GM12878 (cell line): ENCODE results near the gene RGR. TPM values are rescaled to one million over a fixed set of nuclear protein-coding genes. Genes with fewer than 3 reads are reported as not detected.

ENCODE experiments used
- ATAC-seq: fragments of 200-7000 bp; cut with Tn5 transposase; 3 replicates; pipeline ENCODE4 v1.9.1; 2020; ENCODE audit warnings: mild to moderate bottlenecking, moderate library complexity
- BruUV-seq: library from RNA; stranded (reverse); fragments of 400-500 nt; replicated peaks from 2 replicates; lab custom pipeline; 2021; lab: Mats Ljungman, UMichigan
- CTCF ChIA-PET: fragments of 300-600 bp; sonication (Branson Sonifier 250); formaldehyde crosslinking; extraction: SDS; loops from one replicate; lab custom pipeline; 2021; ENCODE audit warnings: inconsistent platforms; lab: Yijun Ruan, JAX
- POLR2A ChIA-PET: fragments of 350-600 bp; formaldehyde crosslinking; extraction: SDS; loops from one replicate; lab custom pipeline; 2021; ENCODE audit warnings: inconsistent platforms; lab: Charles Lee
- RAD21 ChIA-PET: fragments of 300-600 bp; sonication (Branson Sonifier 250); formaldehyde crosslinking; loops from one replicate; lab custom pipeline; 2023; ENCODE audit warnings: antibody characterized with exemption; ENCODE audit not compliant: unreplicated experiment; lab: Charles Lee
- SMC1A ChIA-PET: fragments of 300-600 bp; sonication (Branson Sonifier 250); formaldehyde crosslinking; loops from one replicate; lab custom pipeline; 2023; ENCODE audit not compliant: unreplicated experiment, uncharacterized antibody; lab: Charles Lee
- DNase-seq: peaks from one replicate; pipeline ENCODE4 v3.0.0-alpha.2; 2011; ENCODE audit warnings: low read depth, low spot score
- FAIRE-seq: peaks from 3 replicates; lab custom pipeline; 2011; peaks lifted over from hg19 to GRCh38; lab: Jason Lieb, UNC
- H2AFZ ChIP-seq: 2 replicates; pipeline ENCODE4 v1.6.0; 2011; ENCODE audit warnings: low read depth, low read length, control low read depth; ENCODE audit not compliant: control insufficient read depth
- H3K27ac ChIP-seq: 2 replicates; pipeline ENCODE4 v1.5.1; 2011; ENCODE audit warnings: control low read depth; ENCODE audit not compliant: control insufficient read depth, insufficient read depth
- H3K27me3 ChIP-seq, 2 experiments: replicated peaks in 1 of 2; 2 replicates each; pipeline versions ENCODE4 v1.6.0 to v1.6.1; 2011; ENCODE audit warnings: low read length in 1 of 2; ENCODE audit not compliant: control insufficient read depth in 2 of 2, insufficient read depth in 2 of 2
- H3K36me3 ChIP-seq, 2 experiments: 2 replicates each; pipeline ENCODE4 v1.5.1; 2011; ENCODE audit warnings: low read length in 1 of 2; ENCODE audit not compliant: control insufficient read depth in 2 of 2, insufficient read depth in 2 of 2
- H3K4me1 ChIP-seq: 2 replicates; pipeline ENCODE4 v1.6.1; 2011; ENCODE audit warnings: mild to moderate bottlenecking, low read length, moderate library complexity, mixed read lengths; ENCODE audit not compliant: control insufficient read depth, insufficient read depth
- H3K4me2 ChIP-seq: 2 replicates; pipeline ENCODE4 v1.6.0; 2011; ENCODE audit warnings: control low read depth; ENCODE audit not compliant: control insufficient read depth, insufficient read depth
- H3K4me3 ChIP-seq: fragments of 200-600 bp; sonication (generic); 2 replicates; pipeline ENCODE4 v1.5.1; 2016
- H3K79me2 ChIP-seq: 2 replicates; pipeline ENCODE4 v1.6.0; 2011; ENCODE audit warnings: low read length; ENCODE audit not compliant: control insufficient read depth, insufficient read depth
- H3K9ac ChIP-seq: 2 replicates; pipeline ENCODE4 v1.8.0; 2011; ENCODE audit warnings: low read length, control low read depth, mixed read lengths; ENCODE audit not compliant: control insufficient read depth, insufficient read depth
- H3K9me3 ChIP-seq: replicated peaks from 3 replicates; pipeline ENCODE4 v1.5.1; 2011; ENCODE audit warnings: mild to moderate bottlenecking, low read length; ENCODE audit not compliant: control insufficient read depth, insufficient read depth
- H4K20me1 ChIP-seq: 2 replicates; pipeline ENCODE4 v1.6.0; 2011; ENCODE audit not compliant: control insufficient read depth, insufficient read depth
- BMI1 ChIP-seq: fragments of 450-650 bp; IDR thresholded peaks from 2 replicates; pipeline ENCODE4 v1.6.1; 2016; ENCODE audit warnings: mild to moderate bottlenecking, moderate library complexity, borderline replicate concordance
- CBX5 ChIP-seq: sonication (generic); IDR thresholded peaks from 2 replicates; pipeline ENCODE4 v1.6.1; 2016; ENCODE audit warnings: low read depth, moderate library complexity, mild to moderate bottlenecking, inconsistent platforms
- LARP7 ChIP-seq: fragments of 450-650 bp; IDR thresholded peaks from 2 replicates; pipeline ENCODE4 v1.6.1; 2017; ENCODE audit warnings: mild to moderate bottlenecking
- MEF2B ChIP-seq: fragments of 450-650 bp; IDR thresholded peaks from 2 replicates; pipeline ENCODE4 v1.6.1; 2018; ENCODE audit warnings: mild to moderate bottlenecking, moderate library complexity; ENCODE audit not compliant: partially characterized antibody, poor library complexity, severe bottlenecking
- MTA2 ChIP-seq: fragments of 450-650 bp; IDR thresholded peaks from 2 replicates; pipeline ENCODE4 v1.6.1; 2016; ENCODE audit warnings: low read depth, mild to moderate bottlenecking, moderate library complexity
- MTA3 ChIP-seq: IDR thresholded peaks from 2 replicates; pipeline ENCODE4 v1.6.1; 2012; ENCODE audit warnings: low read length, inconsistent platforms, borderline replicate concordance
- MYB ChIP-seq: fragments of 150-350 bp; IDR thresholded peaks from 2 replicates; pipeline ENCODE4 v1.6.1; 2014; ENCODE audit warnings: mild to moderate bottlenecking, low read depth, low read length, borderline replicate concordance
- NFIC ChIP-seq: IDR thresholded peaks from 2 replicates; pipeline ENCODE4 v1.6.1; 2012; ENCODE audit warnings: low read depth, mild to moderate bottlenecking, inconsistent platforms, low read length, moderate library complexity
- RUNX3 ChIP-seq: IDR thresholded peaks from 2 replicates; pipeline ENCODE4 v1.6.1; 2012; ENCODE audit warnings: low read length, inconsistent platforms
- SIN3A ChIP-seq: IDR thresholded peaks from 2 replicates; pipeline ENCODE4 v1.6.1; 2012; ENCODE audit warnings: low read depth, low read length, improper control_type of control experiment
- TCF12 ChIP-seq: IDR thresholded peaks from 2 replicates; pipeline ENCODE4 v1.6.1; 2011; ENCODE audit warnings: low read depth, mild to moderate bottlenecking, low read length
- ZNF217 ChIP-seq: fragments of 450-650 bp; IDR thresholded peaks from 2 replicates; pipeline ENCODE4 v1.6.1; 2017; ENCODE audit warnings: antibody characterized with exemption, mild to moderate bottlenecking
- ZZZ3 ChIP-seq: IDR thresholded peaks from 2 replicates; pipeline ENCODE4 v1.6.1; 2011; ENCODE audit warnings: low read depth; ENCODE audit not compliant: control insufficient read depth, insufficient read length
- WGBS: methylation state at CpG from one replicate; pipeline ENCODE4 v1.1.6; 2016; ENCODE audit warnings: low lambda C conversion rate; ENCODE audit not compliant: insufficient replicate concordance, insufficient coverage; ENCODE audit errors: missing lambda C conversion rate; 5-methylcytosine and 5-hydroxymethylcytosine counted together
- in situ Hi-C: fragments of 300-500 bp; cut with MboI; formaldehyde crosslinking; loops from 9 replicates; pipeline ENCODE4 v1.14.3; 2018; ENCODE audit warnings: mixed read lengths
- intact Hi-C: fragments of 100-400 bp; cut with micrococcal nuclease; formaldehyde crosslinking; loops from one replicate; pipeline ENCODE4 v1.14.2; 2022; ENCODE audit not compliant: unreplicated experiment
- polyA plus RNA-seq, 11 experiments: library from polyadenylated mRNA; depleted of rRNA in 4 of 11; unstranded in 6 of 11; stranded (reverse) in 5 of 11; fragments of >200 nt; fragmentation: Nextera tagmentation in 4 of 11; fragmentation: Illumina TruSeq in 1 of 11; extraction: Ambion mirVana in 4 of 11; extraction: Trizol in 1 of 11; gene quantifications; 1 replicate in 1 of 11; 2 replicates in 10 of 11; pipeline versions ENCODE4 v1.2.1 to v1.2.3, GENCODE V29; 2011 to 2016; ENCODE audit warnings: inconsistent platforms in 2 of 11, missing spikeins in 2 of 11, low read depth in 1 of 11
- total RNA-seq, 4 experiments: library from RNA; depleted of rRNA in 3 of 4; stranded (reverse); fragments of >200 nt in 3 of 4; fragmentation: Illumina TruSeq in 1 of 4; extraction: Trizol in 1 of 4; gene quantifications; 2 replicates each; pipeline versions ENCODE4 v1.2.1 to v1.2.3, GENCODE V29; 2013 to 2021
- TF ChIP-seq, protein P1 (sequence below): fragments of 450-650 bp; IDR thresholded peaks from 2 replicates; pipeline ENCODE4 v1.6.1; 2016; ENCODE audit warnings: mild to moderate bottlenecking, moderate library complexity, borderline replicate concordance
- TF ChIP-seq, protein P2 (sequence below): fragments of 450-650 bp; formaldehyde crosslinking; IDR thresholded peaks from 2 replicates; pipeline ENCODE4 v1.5.0; 2022; ENCODE audit warnings: mild to moderate bottlenecking, missing genetic modification characterization
- TF ChIP-seq, protein P3 (sequence below): IDR thresholded peaks from 2 replicates; pipeline ENCODE4 v1.6.1; 2011; ENCODE audit warnings: low read depth, low read length, improper control_type of control experiment, borderline replicate concordance

RGR gene
- total and polyA plus RNA-seq, 10 of the 15 experiments (the other 5 are each of a cell fraction or from before 2014, with no cell fraction given) = not detected

DNA sequence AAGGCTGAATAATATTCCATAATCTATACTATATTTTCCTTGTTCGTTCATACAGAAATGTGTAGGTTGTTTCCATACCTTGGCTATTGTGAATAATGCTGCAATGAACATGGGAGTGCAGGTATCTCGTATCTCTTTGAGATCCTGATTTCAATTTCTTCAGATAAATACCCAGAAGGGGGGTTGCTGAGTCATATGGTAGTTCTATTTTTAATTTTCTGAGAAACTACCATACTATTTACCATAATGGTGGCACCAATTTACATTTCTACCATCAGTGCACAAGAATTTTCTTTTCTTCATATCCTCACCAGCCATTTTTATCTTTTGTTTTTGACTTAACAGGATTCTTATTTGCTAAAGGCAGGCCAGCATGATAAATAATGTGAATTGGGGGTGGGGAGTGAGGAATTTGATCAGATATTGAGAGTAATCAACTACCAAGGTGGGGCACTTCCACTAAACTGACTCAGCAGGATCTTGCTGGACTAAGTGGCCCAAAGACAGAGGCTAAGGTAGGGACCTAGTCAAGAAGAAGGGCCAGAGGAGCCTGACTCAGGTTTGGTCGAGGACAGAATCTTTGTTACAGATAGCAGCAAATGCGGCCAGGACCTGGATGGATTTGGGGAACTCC lies 62.0 kb downstream of the RGR start:
- Histone ChIP-seq H4K20me1 (no peaks in the 10 kb centered on the region), H3K4me3 (no peak overlapping the region), H3K9me3 (no peaks in the 10 kb centered on the region; the same call in 2 of the 3 replicates), H3K4me2 (no peak overlapping the region), H3K9ac (no peak overlapping the region), H3K27me3 (no peaks in the 10 kb centered on the region; a peak in 1 of 4 replicates), H2AFZ (no peak overlapping the region), H3K4me1 (peaks cover 18% of the 10 kb centered on the region), H3K36me3 (no peaks in the 10 kb centered on the region), H3K79me2 (no peaks in the 10 kb centered on the region), H3K27ac (no peak overlapping the region)
- FAIRE-seq (no peak), DNase-seq (no peak), ATAC-seq (no peak)
- TF ChIP-seq, protein P1, sequence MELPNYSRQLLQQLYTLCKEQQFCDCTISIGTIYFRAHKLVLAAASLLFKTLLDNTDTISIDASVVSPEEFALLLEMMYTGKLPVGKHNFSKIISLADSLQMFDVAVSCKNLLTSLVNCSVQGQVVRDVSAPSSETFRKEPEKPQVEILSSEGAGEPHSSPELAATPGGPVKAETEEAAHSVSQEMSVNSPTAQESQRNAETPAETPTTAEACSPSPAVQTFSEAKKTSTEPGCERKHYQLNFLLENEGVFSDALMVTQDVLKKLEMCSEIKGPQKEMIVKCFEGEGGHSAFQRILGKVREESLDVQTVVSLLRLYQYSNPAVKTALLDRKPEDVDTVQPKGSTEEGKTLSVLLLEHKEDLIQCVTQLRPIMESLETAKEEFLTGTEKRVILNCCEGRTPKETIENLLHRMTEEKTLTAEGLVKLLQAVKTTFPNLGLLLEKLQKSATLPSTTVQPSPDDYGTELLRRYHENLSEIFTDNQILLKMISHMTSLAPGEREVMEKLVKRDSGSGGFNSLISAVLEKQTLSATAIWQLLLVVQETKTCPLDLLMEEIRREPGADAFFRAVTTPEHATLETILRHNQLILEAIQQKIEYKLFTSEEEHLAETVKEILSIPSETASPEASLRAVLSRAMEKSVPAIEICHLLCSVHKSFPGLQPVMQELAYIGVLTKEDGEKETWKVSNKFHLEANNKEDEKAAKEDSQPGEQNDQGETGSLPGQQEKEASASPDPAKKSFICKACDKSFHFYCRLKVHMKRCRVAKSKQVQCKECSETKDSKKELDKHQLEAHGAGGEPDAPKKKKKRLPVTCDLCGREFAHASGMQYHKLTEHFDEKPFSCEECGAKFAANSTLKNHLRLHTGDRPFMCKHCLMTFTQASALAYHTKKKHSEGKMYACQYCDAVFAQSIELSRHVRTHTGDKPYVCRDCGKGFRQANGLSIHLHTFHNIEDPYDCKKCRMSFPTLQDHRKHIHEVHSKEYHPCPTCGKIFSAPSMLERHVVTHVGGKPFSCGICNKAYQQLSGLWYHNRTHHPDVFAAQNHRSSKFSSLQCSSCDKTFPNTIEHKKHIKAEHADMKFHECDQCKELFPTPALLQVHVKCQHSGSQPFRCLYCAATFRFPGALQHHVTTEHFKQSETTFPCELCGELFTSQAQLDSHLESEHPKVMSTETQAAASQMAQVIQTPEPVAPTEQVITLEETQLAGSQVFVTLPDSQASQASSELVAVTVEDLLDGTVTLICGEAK = no peak
- TF ChIP-seq, protein P2, sequence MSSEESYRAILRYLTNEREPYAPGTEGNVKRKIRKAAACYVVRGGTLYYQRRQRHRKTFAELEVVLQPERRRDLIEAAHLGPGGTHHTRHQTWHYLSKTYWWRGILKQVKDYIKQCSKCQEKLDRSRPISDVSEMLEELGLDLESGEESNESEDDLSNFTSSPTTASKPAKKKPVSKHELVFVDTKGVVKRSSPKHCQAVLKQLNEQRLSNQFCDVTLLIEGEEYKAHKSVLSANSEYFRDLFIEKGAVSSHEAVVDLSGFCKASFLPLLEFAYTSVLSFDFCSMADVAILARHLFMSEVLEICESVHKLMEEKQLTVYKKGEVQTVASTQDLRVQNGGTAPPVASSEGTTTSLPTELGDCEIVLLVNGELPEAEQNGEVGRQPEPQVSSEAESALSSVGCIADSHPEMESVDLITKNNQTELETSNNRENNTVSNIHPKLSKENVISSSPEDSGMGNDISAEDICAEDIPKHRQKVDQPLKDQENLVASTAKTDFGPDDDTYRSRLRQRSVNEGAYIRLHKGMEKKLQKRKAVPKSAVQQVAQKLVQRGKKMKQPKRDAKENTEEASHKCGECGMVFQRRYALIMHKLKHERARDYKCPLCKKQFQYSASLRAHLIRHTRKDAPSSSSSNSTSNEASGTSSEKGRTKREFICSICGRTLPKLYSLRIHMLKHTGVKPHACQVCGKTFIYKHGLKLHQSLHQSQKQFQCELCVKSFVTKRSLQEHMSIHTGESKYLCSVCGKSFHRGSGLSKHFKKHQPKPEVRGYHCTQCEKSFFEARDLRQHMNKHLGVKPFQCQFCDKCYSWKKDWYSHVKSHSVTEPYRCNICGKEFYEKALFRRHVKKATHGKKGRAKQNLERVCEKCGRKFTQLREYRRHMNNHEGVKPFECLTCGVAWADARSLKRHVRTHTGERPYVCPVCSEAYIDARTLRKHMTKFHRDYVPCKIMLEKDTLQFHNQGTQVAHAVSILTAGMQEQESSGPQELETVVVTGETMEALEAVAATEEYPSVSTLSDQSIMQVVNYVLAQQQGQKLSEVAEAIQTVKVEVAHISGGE (CRISPR knock-in tag) = no peak
- TF ChIP-seq ZNF217 = no peak
- TF ChIP-seq, protein P3, sequence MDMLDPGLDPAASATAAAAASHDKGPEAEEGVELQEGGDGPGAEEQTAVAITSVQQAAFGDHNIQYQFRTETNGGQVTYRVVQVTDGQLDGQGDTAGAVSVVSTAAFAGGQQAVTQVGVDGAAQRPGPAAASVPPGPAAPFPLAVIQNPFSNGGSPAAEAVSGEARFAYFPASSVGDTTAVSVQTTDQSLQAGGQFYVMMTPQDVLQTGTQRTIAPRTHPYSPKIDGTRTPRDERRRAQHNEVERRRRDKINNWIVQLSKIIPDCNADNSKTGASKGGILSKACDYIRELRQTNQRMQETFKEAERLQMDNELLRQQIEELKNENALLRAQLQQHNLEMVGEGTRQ = no peak
- TF ChIP-seq BMI1 = no peak
- no peak for TF ChIP-seq CBX5
- TF ChIP-seq TCF12 = no peak
- no peak for TF ChIP-seq MEF2B
- no peak for TF ChIP-seq MYB
- TF ChIP-seq NFIC = no peak
- no peak for TF ChIP-seq SIN3A
- no peak for TF ChIP-seq MTA2
- no peak for TF ChIP-seq RUNX3
- TF ChIP-seq ZZZ3 = no peak
- TF ChIP-seq MTA3 = no peak
- TF ChIP-seq LARP7 = no peak
- ChIA-PET SMC1A (interaction anchor here (1.1 kb wide), 1 partner anchor 23 kb away, joined by 4 read pairs; no protein-coding TSS in a partner anchor), POLR2A (interaction anchor here (0.7 kb wide), 1 partner anchor 305 kb away, joined by 4 read pairs; no protein-coding TSS in a partner anchor), RAD21 (no interaction called here), CTCF (interaction anchor here (1.0 to 2.0 kb wide), 2 partner anchors 39 to 230 kb away, joined by 3 to 5 read pairs; no protein-coding TSS in a partner anchor)
- WGBS = 1% methylated on average over 4 of the region's 4 CpGs
- BruUV-seq = no TSS peak
- in situ Hi-C loops (no loop called here), intact Hi-C loops (no loop called here)
